ENCODE results near the gene CCDC194. TPM values are rescaled to one million over a fixed set of nuclear protein-coding genes. Genes with fewer than 3 reads are reported as not detected.

The CCDC194 gene
- total RNA-seq, 2 donors from 2014 or later = not detected

DNA sequence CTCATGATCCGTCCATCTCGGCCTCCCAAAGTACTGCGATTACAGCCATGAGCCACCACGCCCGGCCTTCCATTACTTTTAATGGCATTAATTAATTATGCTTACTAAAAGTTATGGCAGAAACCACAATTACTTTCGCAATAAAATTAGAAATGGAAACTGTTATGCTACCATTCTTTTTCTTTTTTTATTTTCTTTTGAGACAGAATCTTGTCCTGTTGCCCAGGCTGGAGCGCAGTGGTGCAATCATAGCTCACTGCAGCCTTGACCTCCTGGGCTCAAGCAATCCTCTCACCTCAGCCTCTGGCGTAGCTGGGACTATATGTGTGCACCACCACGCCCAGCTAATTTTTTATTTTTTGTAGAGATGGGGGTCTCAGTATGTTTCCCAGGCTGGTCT is 16.0 kb upstream of the CCDC194 start:
- Histone ChIP-seq H3K9me3 (no peaks in the 10 kb centered on the region), H3K27me3 (replicated peaks; ENCODE audit: insufficient read depth) (no peaks in the 10 kb centered on the region), H3K4me3 (no peak overlapping the region), H3K4me1 (replicated peaks) (no peaks in the 10 kb centered on the region), H3K27ac (no peak overlapping the region), H3K36me3 (no peaks in the 10 kb centered on the region)
- TF ChIP-seq, protein P1, sequence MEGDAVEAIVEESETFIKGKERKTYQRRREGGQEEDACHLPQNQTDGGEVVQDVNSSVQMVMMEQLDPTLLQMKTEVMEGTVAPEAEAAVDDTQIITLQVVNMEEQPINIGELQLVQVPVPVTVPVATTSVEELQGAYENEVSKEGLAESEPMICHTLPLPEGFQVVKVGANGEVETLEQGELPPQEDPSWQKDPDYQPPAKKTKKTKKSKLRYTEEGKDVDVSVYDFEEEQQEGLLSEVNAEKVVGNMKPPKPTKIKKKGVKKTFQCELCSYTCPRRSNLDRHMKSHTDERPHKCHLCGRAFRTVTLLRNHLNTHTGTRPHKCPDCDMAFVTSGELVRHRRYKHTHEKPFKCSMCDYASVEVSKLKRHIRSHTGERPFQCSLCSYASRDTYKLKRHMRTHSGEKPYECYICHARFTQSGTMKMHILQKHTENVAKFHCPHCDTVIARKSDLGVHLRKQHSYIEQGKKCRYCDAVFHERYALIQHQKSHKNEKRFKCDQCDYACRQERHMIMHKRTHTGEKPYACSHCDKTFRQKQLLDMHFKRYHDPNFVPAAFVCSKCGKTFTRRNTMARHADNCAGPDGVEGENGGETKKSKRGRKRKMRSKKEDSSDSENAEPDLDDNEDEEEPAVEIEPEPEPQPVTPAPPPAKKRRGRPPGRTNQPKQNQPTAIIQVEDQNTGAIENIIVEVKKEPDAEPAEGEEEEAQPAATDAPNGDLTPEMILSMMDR (IDR thresholded peaks at IDR 0.05) = no peak
- no peak for TF ChIP-seq POLR2AphosphoS5 (IDR thresholded peaks at IDR 0.05)
- TF ChIP-seq POLR2A (IDR thresholded peaks at IDR 0.05) = no peak
- intact Hi-C loops (cut with DNase I) = no loop called here
- no peak for DNase-seq (ENCODE audit: low spot score)
- 92% methylated on average over 9 of the region's 9 CpGs for WGBS

- Histone ChIP-seq H3K9me3 (no peaks in the 10 kb centered on the region), H3K4me1 (replicated peaks) (no peaks in the 10 kb centered on the region), H3K36me3 (no peaks in the 10 kb centered on the region), H3K27me3 (replicated peaks; ENCODE audit: insufficient read depth) (no peaks in the 10 kb centered on the region), H3K27ac (peak overlapping the region; percentile 60 to 75), H3K4me3 (no peak overlapping the region)
- WGBS = 57% methylated on average over 2 of the region's 2 CpGs
- DNase-seq (ENCODE audit: low spot score) = no peak
- intact Hi-C loops (cut with DNase I) = no loop called here
- TF ChIP-seq POLR2A (IDR thresholded peaks at IDR 0.05) (no peak), POLR2AphosphoS5 (IDR thresholded peaks at IDR 0.05) (no peak)
- TF ChIP-seq, protein P1 (IDR thresholded peaks at IDR 0.05) = no peak
Observed at GRCh38 chr19:17406887-17407196, 12.8 kb upstream of the CCDC194 start.

GRCh38 chr19:17406046-17406886 is 12.3 kb upstream of the CCDC194 start:
- H3K4me3 ChIP-seq = peak overlapping the region in 1 of 2 donors; percentile 8
- H3K4me1 ChIP-seq (replicated peaks) = no peaks in the 10 kb centered on the region
- DNase-seq (ENCODE audit: low spot score) = no peak
- intact Hi-C loops (cut with DNase I) = no loop called here
- no peaks in the 10 kb centered on the region for H3K36me3 ChIP-seq
- peak overlapping the region; percentile 72 to 75 for H3K27ac ChIP-seq
- 73% methylated on average over 10 of the region's 10 CpGs for WGBS
- H3K9me3 ChIP-seq = no peaks in the 10 kb centered on the region
- TF ChIP-seq POLR2AphosphoS5 (IDR thresholded peaks at IDR 0.05) = no peak
- TF ChIP-seq, protein P1 (IDR thresholded peaks at IDR 0.05) = no peak
- TF ChIP-seq POLR2A (IDR thresholded peaks at IDR 0.05) = no peak
- no peaks in the 10 kb centered on the region for H3K27me3 ChIP-seq (replicated peaks; ENCODE audit: insufficient read depth)

DNA sequence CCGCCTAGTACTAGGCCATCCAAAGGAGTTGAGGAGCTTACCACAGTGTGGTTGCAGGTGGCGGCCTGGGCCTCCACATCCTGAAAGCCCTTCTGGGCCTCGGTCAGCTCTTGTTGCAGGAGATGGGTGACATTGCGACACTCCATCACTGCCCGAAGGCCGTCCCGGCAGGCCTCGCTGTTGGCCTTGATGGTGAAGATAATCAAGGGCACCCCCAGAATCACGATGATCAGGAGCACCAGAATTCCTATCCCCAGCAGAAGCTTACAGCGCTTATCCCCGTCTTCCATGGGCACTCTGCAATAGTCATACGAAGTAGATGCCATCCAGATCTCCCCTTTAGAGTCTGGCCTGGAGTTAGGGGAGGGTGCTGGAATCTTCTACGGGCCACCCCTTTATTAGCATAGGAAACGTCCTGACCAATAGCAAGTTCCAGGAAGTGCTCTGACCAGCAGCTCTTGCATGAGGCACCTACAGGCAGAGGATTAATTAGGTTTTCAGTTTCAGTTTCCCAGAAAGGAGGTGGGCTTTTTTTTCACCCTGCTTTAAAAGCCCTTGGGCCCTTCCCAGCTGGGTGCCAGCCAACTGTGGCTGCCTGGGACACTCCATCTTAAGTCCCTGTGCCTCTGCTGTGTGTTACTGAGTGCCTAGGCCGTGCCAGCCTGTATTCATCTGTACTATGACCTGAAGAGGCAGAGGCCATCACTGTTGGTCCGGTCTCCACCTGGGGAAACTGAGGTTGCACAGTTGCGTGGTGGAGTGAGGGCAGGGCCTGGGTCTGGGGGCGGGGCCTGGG is 11.5 kb upstream of the CCDC194 start, which contains the start of gene BST2:
TSS of gene BST2 (minus strand) at position 381 of the 796 bp plus-strand sequence. CDS start at position 326, 55 bp downstream.
- no peaks in the 10 kb centered on the region for H3K9me3 ChIP-seq
- H3K27ac ChIP-seq = peak within 1 kb of the TSS; percentile 72 to 75
- H3K27me3 ChIP-seq (replicated peaks; ENCODE audit: insufficient read depth) = no peaks in the 10 kb centered on the region
- peak; percentile 40 for DNase-seq (ENCODE audit: low spot score)
- H3K4me1 ChIP-seq (replicated peaks) = no peaks in the 10 kb centered on the region
- TF ChIP-seq, protein P1 (IDR thresholded peaks at IDR 0.05) = no peak
- TF ChIP-seq POLR2A (IDR thresholded peaks at IDR 0.05) = peak; percentile 39
- TF ChIP-seq POLR2AphosphoS5 (IDR thresholded peaks at IDR 0.05) = peak; percentile 80
- WGBS = 60% methylated on average over 16 of the region's 18 CpGs
- peak within 1 kb of the TSS; percentile 23 to 26 for H3K4me3 ChIP-seq
- intact Hi-C loops (cut with DNase I) = no loop called here
- no peaks in the 10 kb centered on the region for H3K36me3 ChIP-seq
